ENCODE measurements around the gene EHD2.
"Not testable (repeated sequence)": the region's sequence is repeated elsewhere in the genome, so short reads cannot be mapped to it uniquely, and the experiment has no call there.

The EHD2 gene

GRCh38 chr19:47723581-47723940, 10.3 kb downstream of the EHD2 start:
- DNase-seq (ENCODE audit: low read depth) = no peak
- H3K4me3 ChIP-seq (ENCODE audit: low read length) = peak overlapping the region; percentile 10
- no peak for TF ChIP-seq CTCF (conservative IDR thresholded peaks at IDR 0.05; ENCODE audit: low read depth, low read length)

DNA sequence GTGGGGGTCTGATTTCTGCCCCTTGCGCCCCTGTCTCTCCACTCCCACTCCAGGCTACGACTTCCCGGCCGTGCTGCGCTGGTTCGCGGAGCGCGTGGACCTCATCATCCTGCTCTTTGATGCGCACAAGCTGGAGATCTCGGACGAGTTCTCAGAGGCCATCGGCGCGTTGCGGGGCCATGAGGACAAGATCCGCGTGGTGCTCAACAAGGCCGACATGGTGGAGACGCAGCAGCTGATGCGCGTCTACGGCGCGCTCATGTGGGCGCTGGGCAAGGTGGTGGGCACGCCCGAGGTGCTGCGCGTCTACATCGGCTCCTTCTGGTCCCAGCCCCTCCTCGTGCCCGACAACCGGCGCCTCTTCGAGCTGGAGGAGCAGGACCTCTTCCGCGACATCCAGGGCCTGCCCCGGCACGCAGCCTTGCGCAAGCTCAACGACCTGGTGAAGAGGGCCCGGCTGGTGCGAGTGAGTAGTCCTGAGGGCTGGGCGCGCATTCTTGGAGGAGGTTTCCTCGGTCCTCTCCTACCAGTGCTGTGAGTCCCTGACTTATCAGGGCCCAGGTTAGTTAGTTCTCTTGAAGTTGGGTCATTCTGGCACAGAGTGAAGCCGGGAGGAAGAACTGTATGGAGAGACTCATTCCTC, 12.7 kb downstream of the EHD2 start:
- DNase-seq (ENCODE audit: low read depth) = no peak
- no peak for TF ChIP-seq CTCF (conservative IDR thresholded peaks at IDR 0.05; ENCODE audit: low read depth, low read length)
- no peak overlapping the region for H3K4me3 ChIP-seq (ENCODE audit: low read length)

- TF ChIP-seq CTCF (conservative IDR thresholded peaks at IDR 0.05; ENCODE audit: low read depth, low read length) = no peak
- no peak for DNase-seq (ENCODE audit: low read depth)
These were observed 13.2 kb downstream of the EHD2 start for GRCh38 chr19:47726467-47726866.

DNA sequence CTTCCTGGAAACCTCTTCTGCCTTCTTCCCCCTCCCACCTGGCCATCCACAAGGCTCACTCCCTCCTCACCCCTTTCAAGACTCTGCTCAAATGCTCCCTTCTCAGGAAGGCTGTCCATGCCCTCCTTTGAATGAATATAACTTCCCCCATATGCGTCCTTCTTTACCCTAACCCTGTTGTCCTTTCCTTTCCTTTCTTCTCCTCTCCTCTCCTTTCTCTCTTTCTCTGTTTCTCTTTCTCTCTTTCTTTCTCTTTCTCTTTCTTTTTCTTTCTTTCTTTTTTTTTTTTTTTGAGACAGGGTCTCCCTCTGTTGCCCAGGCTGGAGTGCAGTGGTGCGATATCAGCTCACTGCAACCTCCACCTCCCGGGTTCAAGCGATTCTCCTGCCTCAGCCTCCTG, 15.1 kb downstream of the EHD2 start:
- DNase-seq (ENCODE audit: low read depth); H3K4me3 ChIP-seq (ENCODE audit: low read length): not testable (repeated sequence)

More at GRCh38 chr19:47726467-47726866, 13.2 kb downstream of the EHD2 start:
- no peak overlapping the region for H3K4me3 ChIP-seq (ENCODE audit: low read length)

- peak overlapping the region; percentile 38 for H3K4me3 ChIP-seq (ENCODE audit: low read length)
- no peak for DNase-seq (ENCODE audit: low read depth)
- TF ChIP-seq CTCF (conservative IDR thresholded peaks at IDR 0.05; ENCODE audit: low read depth, low read length) = no peak
These were observed 16.2 kb downstream of the EHD2 start for GRCh38 chr19:47729468-47729798.

GRCh38 chr19:47729799-47730520, 16.7 kb downstream of the EHD2 start:
- DNase-seq (ENCODE audit: low read depth) = no peak
- no peak for TF ChIP-seq CTCF (conservative IDR thresholded peaks at IDR 0.05; ENCODE audit: low read depth, low read length)
- H3K4me3 ChIP-seq (ENCODE audit: low read length) = peak overlapping the region; percentile 38

DNA sequence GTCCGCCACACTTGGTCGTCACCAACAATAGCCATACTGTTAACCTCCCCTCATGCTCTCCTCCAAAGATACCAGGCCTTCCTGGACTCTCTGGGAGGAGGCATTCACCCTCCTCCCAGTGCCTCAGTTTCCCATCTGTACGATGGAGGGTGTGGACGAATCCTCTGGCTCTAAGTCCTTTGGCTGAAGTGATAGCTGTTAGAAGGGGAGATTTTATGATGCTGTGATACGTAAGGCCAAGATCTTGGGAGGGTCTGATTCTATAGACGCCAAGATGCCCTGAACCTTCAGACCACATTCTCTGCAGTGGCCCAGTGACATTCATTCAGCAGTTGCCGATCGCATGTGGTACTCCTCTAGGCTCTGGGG, 17.3 kb downstream of the EHD2 start:
- no peak overlapping the region for H3K4me3 ChIP-seq (ENCODE audit: low read length)
- no peak for TF ChIP-seq CTCF (conservative IDR thresholded peaks at IDR 0.05; ENCODE audit: low read depth, low read length)
- no peak for DNase-seq (ENCODE audit: low read depth)
